ENCODE data around the gene TRIM38.

DNA sequence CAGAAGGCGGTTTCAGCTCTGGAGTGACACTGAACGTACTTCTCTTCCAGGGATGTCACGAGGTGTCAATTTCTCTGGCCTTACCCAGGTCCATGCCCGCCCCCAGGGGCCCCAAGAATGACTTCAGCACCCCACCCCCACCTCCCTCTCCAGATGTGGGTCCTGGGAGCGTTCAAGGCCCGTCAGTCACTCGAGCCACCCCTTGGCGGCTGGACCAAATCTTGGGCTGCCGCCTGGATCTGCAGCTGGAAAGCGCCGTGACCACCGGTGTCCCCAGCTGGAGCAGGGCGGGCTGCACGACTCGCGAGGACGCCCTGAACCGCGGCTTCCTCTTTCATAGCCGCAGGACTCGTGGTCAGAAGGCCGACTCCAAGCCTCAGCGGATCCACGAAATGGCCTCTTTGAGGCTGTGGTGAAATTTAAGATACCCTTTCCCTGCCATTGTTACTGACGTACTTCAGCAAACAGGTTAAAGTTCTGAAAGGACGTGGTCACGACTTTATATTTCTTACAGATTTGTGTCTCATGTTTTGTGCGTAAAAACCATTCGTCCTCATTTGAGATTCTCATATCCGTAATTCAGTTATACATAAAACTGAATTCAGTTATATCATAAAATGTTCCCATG, 29.3 kb downstream of the TRIM38 start:
- TF ChIP-seq, protein P1, sequence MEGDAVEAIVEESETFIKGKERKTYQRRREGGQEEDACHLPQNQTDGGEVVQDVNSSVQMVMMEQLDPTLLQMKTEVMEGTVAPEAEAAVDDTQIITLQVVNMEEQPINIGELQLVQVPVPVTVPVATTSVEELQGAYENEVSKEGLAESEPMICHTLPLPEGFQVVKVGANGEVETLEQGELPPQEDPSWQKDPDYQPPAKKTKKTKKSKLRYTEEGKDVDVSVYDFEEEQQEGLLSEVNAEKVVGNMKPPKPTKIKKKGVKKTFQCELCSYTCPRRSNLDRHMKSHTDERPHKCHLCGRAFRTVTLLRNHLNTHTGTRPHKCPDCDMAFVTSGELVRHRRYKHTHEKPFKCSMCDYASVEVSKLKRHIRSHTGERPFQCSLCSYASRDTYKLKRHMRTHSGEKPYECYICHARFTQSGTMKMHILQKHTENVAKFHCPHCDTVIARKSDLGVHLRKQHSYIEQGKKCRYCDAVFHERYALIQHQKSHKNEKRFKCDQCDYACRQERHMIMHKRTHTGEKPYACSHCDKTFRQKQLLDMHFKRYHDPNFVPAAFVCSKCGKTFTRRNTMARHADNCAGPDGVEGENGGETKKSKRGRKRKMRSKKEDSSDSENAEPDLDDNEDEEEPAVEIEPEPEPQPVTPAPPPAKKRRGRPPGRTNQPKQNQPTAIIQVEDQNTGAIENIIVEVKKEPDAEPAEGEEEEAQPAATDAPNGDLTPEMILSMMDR (IDR thresholded peaks at IDR 0.05): no peak
- TF ChIP-seq EP300 (IDR thresholded peaks at IDR 0.05): no peak
- no peak for TF ChIP-seq POLR2A (IDR thresholded peaks at IDR 0.05)
- no peak for TF ChIP-seq POLR2AphosphoS5 (IDR thresholded peaks at IDR 0.05)

Data from suprapubic skin (tissue), 4 donors.